CD4-positive, alpha-beta T cell treated with Interleukin-6 for 4 hours (primary cell): ENCODE data around the gene AXIN2.
A peak's percentile ranks its signal among the peaks of the same experiment; 100 is the strongest.

Source experiments
- DNase-seq: peaks from one replicate; pipeline ENCODE4 v3.0.0-alpha.2; 2020; ENCODE audit warnings: mixed read lengths

Gene AXIN2

DNA sequence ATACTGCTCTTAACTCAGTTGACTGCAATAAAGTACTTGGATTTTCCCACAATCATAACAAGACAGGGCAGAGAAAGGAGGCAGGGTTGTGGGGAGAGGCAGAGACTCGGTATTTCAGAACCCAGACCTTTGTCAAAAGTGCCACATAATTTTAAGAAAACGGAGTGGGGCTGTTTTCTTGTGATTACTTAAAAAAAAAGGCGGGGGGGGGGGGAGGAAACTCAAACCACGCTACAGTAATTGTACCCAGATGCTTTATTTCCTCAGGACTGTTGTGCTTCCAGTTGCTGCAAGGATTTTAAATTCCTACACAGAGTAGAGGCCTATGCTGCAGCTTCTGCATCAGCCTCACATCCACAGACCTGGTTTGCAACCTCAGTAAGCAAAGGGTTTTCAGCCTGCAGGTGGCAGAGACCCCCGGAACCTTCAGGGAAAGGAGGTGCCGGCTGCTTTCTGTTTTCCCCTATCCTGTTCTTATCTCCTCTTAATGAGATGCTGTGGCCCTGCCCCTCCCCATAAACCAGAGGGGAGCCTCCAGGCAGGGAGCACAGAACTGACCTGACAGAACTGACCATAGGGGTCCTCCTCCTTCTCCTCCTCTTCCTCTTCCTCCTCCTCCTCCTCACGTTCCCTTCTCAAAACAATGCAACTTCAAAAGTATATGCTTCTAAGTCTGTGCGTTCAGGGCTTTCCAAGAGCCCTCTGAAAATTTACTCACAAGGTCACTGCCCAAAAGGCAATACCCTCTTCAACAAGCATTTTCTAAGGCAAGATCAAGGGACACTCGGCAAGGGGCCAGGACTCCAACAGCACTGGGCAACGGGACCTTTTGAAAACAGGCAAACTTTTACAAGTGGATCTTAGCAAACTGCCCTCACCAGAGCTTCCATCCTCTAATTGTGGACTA, 7.5 kb downstream of the AXIN2 start:
- DNase-seq, result no peak

DNA sequence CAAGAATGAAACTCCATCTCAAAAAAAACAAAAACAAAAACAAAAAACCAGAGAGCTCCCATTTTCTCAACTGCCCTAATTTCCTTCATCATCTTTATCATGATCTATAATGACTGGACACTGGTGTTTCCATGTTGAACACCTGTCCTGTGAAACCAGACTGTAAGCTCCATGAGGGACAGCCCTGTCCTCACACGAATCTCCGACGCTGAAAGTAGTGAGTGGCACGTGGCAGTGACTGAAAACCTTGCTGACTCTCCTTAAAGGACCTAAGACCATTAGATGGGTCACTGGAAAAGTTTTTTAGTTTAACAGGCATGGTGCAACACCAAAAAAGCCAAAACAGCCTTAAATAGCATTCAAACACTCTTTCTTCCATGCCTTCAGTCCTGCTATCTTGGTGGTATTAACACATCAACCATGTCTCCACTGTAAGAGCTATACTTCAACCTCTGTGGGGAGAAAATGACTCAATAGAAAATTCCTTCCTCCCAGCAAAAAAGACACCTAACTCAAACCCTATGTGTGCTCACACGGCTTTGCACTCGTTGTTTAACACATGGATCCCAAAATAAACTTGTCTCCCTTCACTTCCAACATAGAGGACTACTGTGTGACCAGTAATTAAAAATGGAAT, 8.3 kb downstream of the AXIN2 start:
- no peak for DNase-seq

DNA sequence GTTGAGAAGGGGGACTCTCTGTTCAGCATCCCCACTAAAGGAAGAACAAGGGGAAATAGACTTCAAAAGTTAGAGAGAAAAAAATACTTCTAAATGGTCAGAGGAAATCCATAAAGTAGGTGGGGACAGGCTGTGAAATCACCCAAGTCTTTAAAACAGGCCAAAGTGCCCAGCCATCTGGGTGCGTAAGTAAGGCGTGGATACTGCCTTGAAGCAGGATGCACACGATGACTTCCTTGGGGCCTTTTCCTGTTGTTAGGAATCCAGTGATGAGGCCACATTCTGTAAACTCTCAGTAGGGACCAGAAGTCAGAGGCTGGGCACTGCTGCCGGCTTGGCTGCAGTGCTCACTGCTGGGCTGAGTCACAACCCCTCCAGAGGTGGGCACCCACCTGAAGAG, 9.2 kb downstream of the AXIN2 start:
- DNase-seq, result no peak

DNA sequence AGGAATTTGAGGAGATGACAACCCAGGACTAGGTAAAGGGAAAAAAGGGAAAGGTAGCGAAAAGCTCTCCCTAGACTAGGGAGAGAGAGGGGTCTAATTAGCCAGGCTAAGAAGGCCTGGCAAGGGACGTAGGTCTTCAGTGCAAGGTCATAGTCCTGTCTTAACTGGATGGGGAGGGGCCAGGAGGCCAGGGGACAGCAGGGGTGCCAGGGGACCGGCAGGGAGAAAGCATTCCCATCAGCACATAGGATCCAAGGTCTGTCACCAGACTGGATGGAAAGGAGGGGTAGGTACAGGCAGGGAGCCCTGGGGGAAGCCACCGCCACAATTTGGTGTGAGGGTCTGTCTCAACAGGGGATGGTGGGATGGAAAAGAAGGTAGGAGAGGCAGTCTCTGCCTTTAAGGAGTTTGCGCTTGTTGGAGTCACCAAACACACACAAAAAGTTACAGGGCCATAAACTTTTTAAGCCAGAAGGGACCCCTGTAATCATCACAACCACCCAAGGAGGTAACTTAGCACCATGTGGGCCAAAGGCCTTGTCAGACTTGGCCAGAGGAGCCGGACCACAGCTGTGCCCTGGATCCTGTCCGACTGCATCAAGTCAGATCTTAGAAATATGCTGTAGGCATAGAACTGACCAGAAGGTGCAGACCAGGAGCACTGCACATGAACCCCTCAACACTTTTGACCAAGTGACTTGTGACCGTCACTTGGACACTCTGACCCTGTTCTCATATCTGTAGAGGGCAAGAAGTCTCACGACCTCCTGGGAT, 10.0 kb downstream of the AXIN2 start:
- DNase-seq, result no peak

DNA sequence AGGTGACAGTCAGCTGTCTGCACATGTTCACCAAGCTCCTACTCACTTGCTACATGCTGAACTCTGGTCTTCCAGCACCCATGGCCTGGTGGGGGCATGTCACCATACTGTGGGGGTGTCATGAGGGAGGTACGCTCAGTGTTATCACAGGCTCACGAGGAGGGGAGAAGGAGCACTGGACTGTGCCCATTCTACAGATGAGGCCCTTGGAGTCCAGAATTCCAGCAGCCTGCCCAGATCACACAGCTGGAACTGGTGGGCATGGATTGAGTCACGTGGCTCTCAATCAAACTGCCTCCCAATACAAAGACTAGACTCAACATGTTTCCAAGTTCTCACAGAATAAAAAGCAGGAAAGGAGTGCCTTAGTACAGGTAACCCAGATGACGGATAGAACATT, 10.7 kb downstream of the AXIN2 start:
- DNase-seq, result no peak

DNA sequence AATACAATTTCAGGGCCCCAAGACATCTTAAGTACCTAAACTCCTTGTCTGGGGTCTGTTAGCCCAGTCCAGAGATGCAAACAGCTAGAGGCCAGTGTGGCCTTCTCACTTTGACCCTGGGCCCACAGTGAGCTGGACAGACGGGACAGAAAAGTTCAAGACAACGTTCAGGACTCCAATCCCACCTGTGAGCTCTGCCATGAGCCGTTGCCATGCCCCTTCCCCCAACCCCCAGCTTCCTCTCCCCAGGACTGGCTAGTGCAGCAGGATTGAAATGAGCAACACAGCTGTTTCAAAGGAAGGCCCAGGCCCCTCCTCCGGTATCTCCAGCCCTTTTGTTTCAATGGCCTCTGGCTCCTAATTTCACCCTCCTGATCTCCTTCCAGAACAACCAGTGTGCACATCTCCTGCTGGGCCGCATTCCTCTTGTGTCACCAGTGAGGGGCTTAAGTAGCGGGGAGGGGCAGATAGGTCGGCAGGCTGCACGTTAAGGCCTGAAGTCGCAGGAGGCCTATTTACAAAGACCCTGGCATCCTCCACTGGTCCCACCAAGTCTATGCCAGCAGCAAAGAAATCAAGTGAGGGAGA, 11.3 kb downstream of the AXIN2 start:
- DNase-seq, result no peak

DNA sequence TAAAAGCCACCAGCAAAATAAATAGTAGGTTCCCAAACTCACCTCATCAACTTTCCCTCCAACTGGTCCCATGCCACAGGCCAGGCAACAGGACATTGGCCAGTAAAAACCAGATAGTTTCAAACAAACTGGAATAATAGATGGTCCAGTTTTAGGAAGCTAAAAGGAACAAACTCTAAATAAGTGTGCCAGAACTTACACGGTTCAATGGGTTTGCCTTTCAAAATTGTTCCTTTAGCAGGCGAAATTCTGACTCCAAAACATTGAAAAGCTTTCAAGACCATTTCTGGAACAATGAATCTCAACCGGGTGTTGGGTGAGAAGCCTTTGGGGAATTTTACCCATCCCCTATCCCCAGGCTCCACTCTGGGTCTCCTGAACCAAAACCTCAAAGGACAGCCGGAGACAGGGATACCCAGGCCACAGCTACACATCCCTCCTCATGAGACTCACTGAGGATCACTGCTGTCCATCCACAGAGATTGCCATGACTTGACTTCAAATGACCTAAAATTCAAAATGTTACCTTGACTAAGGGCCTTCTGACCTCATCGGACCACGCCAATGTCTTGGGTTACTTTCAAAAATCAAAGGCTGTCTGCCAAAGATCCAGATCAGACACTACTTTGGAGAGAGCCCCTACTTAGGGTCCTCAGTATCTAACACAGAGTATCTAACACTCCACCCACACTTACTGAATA, 13.0 kb downstream of the AXIN2 start:
- no peak for DNase-seq

DNA sequence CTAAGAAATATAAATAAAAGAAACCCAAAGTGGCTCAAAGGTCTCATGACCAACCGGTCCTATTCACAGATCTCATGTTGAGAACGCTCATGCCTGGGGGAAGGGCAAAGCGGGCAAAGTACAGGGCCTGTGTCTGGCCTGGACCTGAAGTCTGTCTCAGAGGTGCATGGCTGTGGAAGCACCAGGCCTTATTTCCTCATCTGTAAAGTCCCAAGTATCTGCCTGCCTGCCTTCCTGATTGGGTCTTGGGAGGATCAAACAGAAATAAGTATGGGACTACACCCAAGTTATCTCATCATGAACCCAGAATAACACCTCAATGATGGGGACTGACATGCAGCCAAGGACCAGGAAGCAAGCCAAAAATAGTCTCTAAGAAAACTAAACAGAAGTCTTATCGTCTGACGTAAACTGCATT, 14.2 kb downstream of the AXIN2 start:
- no peak for DNase-seq

DNA sequence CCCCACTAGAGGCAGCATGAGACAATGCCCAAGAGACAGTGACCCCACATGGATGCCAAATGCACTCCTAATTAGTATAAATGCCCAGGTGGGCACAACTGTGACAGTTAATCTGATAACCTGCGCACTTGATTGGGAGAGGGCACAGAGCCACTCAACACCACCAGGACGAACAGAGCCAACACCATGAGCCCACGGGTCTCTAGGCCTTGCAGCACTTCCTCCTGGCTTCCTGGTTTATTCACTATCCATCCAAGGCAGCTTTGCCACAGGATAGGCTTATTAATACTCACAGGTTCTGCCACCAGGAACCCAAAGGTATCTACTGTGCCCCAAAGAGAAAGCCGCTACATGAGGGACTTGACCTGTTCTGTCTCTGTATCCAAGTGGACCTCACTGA, 14.9 kb downstream of the AXIN2 start:
- no peak for DNase-seq

DNA sequence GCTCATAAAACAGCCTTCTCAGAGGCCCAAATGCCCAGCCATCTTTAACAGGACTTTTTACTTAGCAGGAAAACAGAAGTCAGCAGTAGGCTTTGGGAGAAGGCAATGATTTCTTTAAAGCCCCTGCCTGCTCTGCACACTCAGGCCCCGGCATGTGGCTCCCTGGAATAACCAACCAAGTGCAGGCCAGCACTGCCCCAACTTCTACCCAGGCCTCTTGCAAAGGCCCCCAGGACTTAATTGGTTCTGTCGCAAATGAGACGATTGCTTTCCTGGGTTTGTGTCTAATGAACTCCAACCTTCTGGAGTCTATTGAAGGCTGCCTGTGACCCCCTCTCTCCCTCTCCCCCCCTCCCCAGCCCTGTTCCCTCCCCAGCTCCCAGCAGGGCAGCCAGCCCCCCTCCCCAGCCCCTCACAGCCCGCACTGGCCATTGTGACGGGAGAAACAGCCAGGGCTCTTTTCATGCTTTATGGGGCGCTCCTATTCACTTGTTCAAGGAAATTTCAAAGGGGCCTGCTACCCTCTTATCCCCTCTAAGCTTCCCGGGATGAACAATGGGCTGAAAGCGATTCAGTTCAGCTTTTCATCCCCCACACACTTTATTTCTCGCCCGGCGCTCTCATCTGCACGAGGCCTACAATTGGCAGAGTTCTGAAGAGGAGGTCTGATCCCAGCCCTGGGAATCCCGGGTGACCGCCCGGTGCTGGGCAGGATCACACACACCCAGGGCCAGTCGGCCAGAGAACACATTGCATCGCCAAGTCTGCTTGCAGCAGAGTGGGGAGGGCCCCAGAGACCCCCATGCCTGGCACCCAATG, 15.5 kb downstream of the AXIN2 start:
- no peak for DNase-seq

DNA sequence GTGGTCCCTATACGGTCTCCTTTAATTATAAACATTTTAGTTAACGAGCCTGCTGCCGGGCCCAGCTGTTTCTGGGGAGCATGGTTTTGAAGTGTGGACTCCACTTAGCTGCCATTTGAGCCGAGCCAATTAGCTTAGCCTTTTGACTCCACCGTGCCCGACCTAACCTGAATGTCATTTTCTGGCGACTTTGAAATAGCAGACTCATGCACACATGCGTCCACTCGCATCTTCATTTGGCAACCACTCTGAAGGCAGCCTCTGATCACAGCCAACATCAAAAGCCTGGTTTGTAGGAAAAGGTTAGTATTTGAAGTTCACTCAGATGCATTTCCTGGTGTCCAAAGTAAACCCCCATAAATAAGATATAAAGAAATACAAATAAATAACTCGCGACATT, 16.8 kb downstream of the AXIN2 start:
- DNase-seq, result no peak

DNA sequence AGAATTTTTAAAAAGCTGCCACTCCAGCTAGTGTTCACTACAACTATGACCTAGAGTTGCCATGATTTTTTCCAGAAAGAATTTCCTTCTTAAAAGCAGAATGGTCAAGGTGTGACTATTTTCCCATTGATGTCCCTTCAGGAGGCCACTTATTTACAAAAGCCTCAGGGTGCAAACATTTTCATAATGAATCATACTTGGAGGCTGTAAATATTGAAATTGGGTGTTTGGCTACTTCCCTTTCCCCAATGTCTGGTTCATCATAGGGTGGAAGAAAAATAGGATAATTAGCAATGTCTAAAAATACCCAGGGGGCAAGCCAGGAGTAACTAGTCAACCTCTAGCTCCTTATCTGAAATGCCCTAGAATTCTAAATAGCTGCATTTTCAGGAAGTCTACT, 18.8 kb downstream of the AXIN2 start:
- DNase-seq, result no peak

DNA sequence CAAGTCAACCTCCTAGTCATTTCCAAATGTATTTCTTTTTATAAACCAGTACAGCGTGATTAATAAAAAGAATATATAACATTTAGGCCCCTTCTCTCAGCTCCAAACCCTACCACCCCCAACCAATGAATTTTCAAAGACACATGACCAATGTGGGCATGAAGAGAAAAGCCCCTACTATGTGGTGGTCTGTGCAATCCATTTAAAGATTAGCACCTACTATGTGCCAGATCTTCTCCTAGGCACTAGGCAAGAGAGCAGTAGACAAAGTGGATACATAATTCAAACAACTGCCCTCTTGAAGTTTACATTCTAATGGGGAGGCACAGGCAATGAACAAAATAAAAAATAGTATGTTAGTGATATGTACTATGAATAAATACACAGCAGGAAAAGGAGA, 19.4 kb downstream of the AXIN2 start:
- no peak for DNase-seq

DNA sequence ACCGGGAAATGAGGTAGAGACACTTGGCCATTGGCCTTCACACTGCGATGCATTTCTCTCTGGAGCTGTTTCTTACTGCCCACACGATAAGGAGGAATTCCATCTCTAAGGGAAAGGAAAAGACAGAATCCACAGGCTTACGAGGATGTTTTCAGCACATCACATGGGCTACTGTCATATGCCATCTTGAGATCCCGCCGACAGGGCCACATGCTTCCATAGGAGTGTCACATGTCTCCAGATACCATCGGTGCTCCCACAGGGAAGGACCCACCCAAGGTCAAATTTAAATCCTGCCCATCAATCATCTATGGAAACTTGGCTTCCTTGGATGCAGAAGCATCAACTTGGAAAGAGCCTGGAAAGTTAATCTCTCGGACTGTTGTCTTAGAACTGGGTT, 20.0 kb downstream of the AXIN2 start:
- DNase-seq, result no peak

DNA sequence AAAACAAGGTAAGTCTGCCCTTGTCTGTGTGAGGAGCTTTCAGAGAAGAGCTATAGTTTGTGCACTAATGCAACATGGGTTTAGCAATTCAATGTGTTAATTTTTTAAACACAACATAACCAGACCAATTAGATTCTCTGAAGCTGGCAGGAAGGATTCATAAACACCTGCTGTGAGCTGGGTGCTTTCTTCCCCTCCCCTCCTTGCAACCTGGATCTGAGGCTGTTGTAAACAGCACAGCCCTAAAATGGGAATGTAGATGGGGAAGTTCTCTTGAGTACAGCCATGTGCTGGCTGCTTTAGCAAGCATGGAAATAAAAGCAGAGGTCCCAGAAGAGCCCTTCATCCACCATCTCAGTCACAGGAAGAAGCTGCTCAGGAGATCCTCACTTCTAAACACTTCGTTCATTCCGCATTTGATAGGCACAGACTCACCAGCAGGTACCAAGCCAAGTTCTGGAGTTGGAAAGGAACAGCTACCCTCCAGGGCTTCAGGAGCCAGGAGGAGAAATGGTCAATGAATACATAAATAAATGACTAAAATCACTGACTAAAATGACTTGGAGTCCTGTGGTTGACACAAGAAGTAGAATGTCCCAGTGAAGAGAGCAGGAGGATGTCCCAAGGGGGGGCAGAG, 21.7 kb downstream of the AXIN2 start:
- no peak for DNase-seq

DNA sequence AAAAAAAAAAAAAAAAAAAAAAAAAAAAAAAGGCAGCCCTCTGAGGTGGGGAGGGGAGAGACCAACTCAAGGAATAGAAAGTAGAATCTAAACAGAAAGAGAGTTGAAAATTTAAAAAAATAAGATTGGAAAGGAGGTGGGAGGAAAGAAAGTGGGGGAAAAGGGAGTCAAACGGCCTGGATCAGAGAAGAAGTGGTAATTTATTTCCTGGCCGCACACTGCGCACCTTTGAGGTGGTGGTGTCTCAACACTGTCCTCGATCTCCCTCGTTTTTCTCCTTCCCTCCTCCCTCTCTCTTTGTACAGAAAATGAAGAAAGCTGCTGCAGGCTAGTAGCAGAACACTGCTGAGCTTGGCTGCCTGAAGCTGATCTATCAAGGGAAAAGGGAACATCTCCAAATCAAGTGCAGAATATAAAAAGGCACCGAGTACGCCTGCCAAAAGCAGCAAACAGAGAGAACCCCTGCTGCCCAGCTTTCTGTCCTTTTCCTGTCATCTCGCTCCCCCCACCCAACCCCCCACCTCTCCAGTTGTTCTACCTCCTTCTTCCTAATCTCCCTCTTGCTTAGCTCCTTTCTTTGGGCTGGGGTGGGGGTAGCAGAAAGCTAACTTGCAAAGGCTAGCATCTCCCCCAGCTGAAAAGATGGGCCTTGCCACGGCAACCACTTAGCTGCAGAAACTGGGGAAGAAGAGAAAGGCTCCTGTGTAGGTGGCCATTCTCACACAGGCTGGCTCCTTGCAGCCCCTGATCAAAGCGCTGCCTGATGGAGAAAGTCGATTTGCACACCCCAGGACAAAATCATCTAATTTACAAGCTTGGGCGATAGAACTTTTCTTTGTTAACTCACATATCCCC, 22.5 kb downstream of the AXIN2 start:
- no peak for DNase-seq

DNA sequence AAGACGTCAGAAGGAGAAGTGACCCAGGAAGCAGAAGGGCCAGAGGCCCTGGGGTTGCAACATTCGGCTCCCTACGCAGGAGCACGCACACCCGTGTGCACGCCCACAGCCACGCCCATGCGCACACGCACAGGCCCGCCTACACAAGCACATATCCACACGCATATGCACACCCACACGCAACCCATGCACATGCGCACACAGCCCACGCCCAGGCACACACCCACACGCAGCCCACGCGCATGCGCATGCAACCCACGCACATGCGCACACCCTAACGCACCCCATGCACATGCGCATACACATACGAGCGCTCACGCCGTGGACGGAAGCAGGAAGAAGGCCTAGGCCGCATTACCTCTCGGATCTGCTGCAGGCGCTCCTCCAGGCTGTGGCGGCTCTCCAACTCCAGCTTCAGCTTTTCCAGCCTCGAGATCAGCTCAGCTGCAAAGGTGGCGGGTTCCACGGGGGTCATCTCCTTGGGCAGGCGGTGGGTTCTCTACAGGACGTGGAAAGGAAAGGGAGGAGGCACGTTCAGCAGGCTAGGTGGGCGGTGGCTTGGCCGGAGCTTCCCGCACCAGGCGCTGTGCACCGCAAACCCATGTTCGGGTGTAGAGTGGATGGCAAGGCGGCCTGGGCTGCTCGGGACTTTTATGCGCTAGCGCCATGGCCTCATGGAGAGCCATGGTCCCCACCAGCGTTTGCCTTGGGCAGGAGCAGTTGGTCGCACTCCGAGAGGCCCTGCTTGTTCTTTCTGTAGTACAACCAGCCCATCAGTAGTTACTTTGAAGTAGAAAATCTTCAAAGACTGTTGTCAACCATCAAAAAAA, 23.4 kb downstream of the AXIN2 start:
- DNase-seq, result peak; percentile 66

DNA sequence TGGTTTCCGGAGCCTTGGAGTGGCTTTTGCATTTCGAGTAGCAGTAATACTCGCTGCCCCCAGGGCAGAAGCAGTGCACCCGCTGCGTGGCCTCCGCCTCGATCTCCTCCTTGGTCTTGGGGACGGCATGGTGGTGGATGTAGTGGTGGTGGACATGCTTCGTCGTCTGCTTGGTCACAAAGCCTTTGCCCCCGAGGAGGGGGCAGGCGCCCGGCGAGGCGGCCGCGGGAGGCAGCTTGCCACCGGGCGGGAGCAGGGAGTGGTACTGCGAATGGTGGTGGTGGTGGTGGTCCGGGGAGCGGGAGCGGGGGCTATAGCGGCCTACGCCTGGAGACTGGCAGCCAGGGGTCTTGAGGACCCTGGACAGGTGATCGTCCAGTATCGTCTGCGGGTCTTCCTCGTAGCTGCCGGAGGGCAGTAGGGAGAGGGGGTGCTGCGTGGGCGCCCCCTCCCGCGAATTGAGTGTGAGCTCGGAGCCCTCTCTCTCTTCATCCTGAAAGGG, 24.1 kb downstream of the AXIN2 start:
- DNase-seq, result no peak
